Activated naive CD4-positive, alpha-beta T cell treated with anti-CD3 and anti-CD28 coated beads, Interleukin-2, amount 10 ng/mL, durations not matched to agents 7 days and 5 days (primary cell): Measurements from ENCODE around the gene EYA4.

Experiments
- CTCF ChIA-PET: fragments of 350-600 bp; sonication (Branson Sonifier 250); formaldehyde crosslinking; loops from one replicate; lab custom pipeline; 2021; ENCODE audit warnings: antibody characterized with exemption; lab: Charles Lee
- DNase-seq: peaks from one replicate; pipeline ENCODE4 v3.0.0-alpha.2; 2020
- H3K27ac Mint-ChIP-seq: one replicate; pipeline ENCODE4 v1.8.0; 2021; ENCODE audit warnings: mild to moderate bottlenecking, moderate library complexity, mixed read lengths
- H3K27me3 Mint-ChIP-seq: one replicate; pipeline ENCODE4 v1.8.0; 2021; ENCODE audit warnings: mild to moderate bottlenecking, mixed read lengths
- H3K36me3 Mint-ChIP-seq: one replicate; pipeline ENCODE4 v1.8.0; 2021; ENCODE audit warnings: mixed read lengths
- H3K4me1 Mint-ChIP-seq: one replicate; pipeline ENCODE4 v1.8.0; 2021; ENCODE audit warnings: mixed read lengths
- H3K4me3 Mint-ChIP-seq: one replicate; pipeline ENCODE4 v1.8.0; 2021; ENCODE audit warnings: mild to moderate bottlenecking, moderate library complexity, mixed read lengths
- H3K9me3 Mint-ChIP-seq: one replicate; pipeline ENCODE4 v1.8.0; 2021; ENCODE audit warnings: mixed read lengths

Gene EYA4

GRCh38 chr6:133254552-133255228 is 13.5 kb downstream of the EYA4 start:
- H3K27me3 Mint-ChIP-seq: no peaks in the 10 kb centered on the region
- H3K9me3 Mint-ChIP-seq: no peaks in the 10 kb centered on the region
- no peak for DNase-seq
- H3K27ac Mint-ChIP-seq: no peak overlapping the region
- no peaks in the 10 kb centered on the region for H3K36me3 Mint-ChIP-seq
- no peaks in the 10 kb centered on the region for H3K4me1 Mint-ChIP-seq
- H3K4me3 Mint-ChIP-seq: no peak overlapping the region
- CTCF ChIA-PET: no interaction called here

GRCh38 chr6:133257545-133258105 is 16.5 kb downstream of the EYA4 start:
- H3K27me3 Mint-ChIP-seq: no peaks in the 10 kb centered on the region
- no peak overlapping the region for H3K4me3 Mint-ChIP-seq
- CTCF ChIA-PET: no interaction called here
- H3K4me1 Mint-ChIP-seq: no peaks in the 10 kb centered on the region
- no peak for DNase-seq
- no peaks in the 10 kb centered on the region for H3K36me3 Mint-ChIP-seq
- no peaks in the 10 kb centered on the region for H3K9me3 Mint-ChIP-seq
- no peak overlapping the region for H3K27ac Mint-ChIP-seq

- Mint-ChIP-seq H3K9me3 (no peaks in the 10 kb centered on the region), H3K4me1 (no peaks in the 10 kb centered on the region), H3K36me3 (no peaks in the 10 kb centered on the region), H3K27me3 (no peaks in the 10 kb centered on the region), H3K27ac (no peak overlapping the region), H3K4me3 (no peak overlapping the region)
- CTCF ChIA-PET: no interaction called here
- DNase-seq: no peak
These were observed 18.4 kb downstream of the EYA4 start for GRCh38 chr6:133259561-133259960.

GRCh38 chr6:133262804-133263203 is 21.6 kb downstream of the EYA4 start:
- H3K4me1 Mint-ChIP-seq: no peaks in the 10 kb centered on the region
- no peaks in the 10 kb centered on the region for H3K36me3 Mint-ChIP-seq
- no peak for DNase-seq
- CTCF ChIA-PET: no interaction called here
- H3K9me3 Mint-ChIP-seq: no peaks in the 10 kb centered on the region
- H3K27ac Mint-ChIP-seq: no peak overlapping the region
- H3K4me3 Mint-ChIP-seq: no peak overlapping the region
- no peaks in the 10 kb centered on the region for H3K27me3 Mint-ChIP-seq

GRCh38 chr6:133265066-133265465 is 23.9 kb downstream of the EYA4 start:
- Mint-ChIP-seq H3K36me3 (no peaks in the 10 kb centered on the region), H3K27ac (no peak overlapping the region), H3K9me3 (no peaks in the 10 kb centered on the region), H3K4me3 (no peak overlapping the region), H3K4me1 (no peaks in the 10 kb centered on the region), H3K27me3 (no peaks in the 10 kb centered on the region)
- CTCF ChIA-PET: no interaction called here
- no peak for DNase-seq

GRCh38 chr6:133266186-133266585 is 25.0 kb downstream of the EYA4 start:
- CTCF ChIA-PET: no interaction called here
- Mint-ChIP-seq H3K4me3 (no peak overlapping the region), H3K4me1 (no peaks in the 10 kb centered on the region), H3K27ac (no peak overlapping the region), H3K27me3 (no peaks in the 10 kb centered on the region), H3K9me3 (no peaks in the 10 kb centered on the region), H3K36me3 (no peaks in the 10 kb centered on the region)
- DNase-seq: no peak

GRCh38 chr6:133268621-133269020 is 27.5 kb downstream of the EYA4 start:
- Mint-ChIP-seq H3K27ac (no peak overlapping the region), H3K4me1 (no peaks in the 10 kb centered on the region), H3K27me3 (no peaks in the 10 kb centered on the region), H3K4me3 (no peak overlapping the region), H3K9me3 (no peaks in the 10 kb centered on the region), H3K36me3 (no peaks in the 10 kb centered on the region)
- no peak for DNase-seq
- CTCF ChIA-PET: no interaction called here

GRCh38 chr6:133274813-133275212 is 33.7 kb downstream of the EYA4 start:
- H3K27ac Mint-ChIP-seq: no peak overlapping the region

GRCh38 chr6:133275213-133275612 is 34.1 kb downstream of the EYA4 start:
- CTCF ChIA-PET: no interaction called here
- no peak overlapping the region for H3K4me3 Mint-ChIP-seq
- H3K27ac Mint-ChIP-seq: no peak overlapping the region
- H3K27me3 Mint-ChIP-seq: no peaks in the 10 kb centered on the region
- no peaks in the 10 kb centered on the region for H3K36me3 Mint-ChIP-seq
- no peaks in the 10 kb centered on the region for H3K9me3 Mint-ChIP-seq
- no peak for DNase-seq
- H3K4me1 Mint-ChIP-seq: no peaks in the 10 kb centered on the region

More at GRCh38 chr6:133274813-133275212, 33.7 kb downstream of the EYA4 start:
- CTCF ChIA-PET: no interaction called here
- H3K9me3 Mint-ChIP-seq: no peaks in the 10 kb centered on the region
- DNase-seq: no peak
- H3K27me3 Mint-ChIP-seq: no peaks in the 10 kb centered on the region
- H3K4me3 Mint-ChIP-seq: no peak overlapping the region
- no peaks in the 10 kb centered on the region for H3K36me3 Mint-ChIP-seq
- no peaks in the 10 kb centered on the region for H3K4me1 Mint-ChIP-seq

GRCh38 chr6:133277228-133277899 is 36.2 kb downstream of the EYA4 start:
- no peaks in the 10 kb centered on the region for H3K9me3 Mint-ChIP-seq
- H3K27ac Mint-ChIP-seq: no peak overlapping the region
- no peak overlapping the region for H3K4me3 Mint-ChIP-seq
- CTCF ChIA-PET: no interaction called here
- no peak for DNase-seq
- H3K4me1 Mint-ChIP-seq: no peaks in the 10 kb centered on the region
- no peaks in the 10 kb centered on the region for H3K36me3 Mint-ChIP-seq
- H3K27me3 Mint-ChIP-seq: no peaks in the 10 kb centered on the region

- H3K27me3 Mint-ChIP-seq: no peaks in the 10 kb centered on the region
- H3K36me3 Mint-ChIP-seq: no peaks in the 10 kb centered on the region
- no peak overlapping the region for H3K27ac Mint-ChIP-seq
- CTCF ChIA-PET: no interaction called here
- no peak overlapping the region for H3K4me3 Mint-ChIP-seq
- H3K4me1 Mint-ChIP-seq: no peaks in the 10 kb centered on the region
- no peak for DNase-seq
- H3K9me3 Mint-ChIP-seq: no peaks in the 10 kb centered on the region
These were observed 36.9 kb downstream of the EYA4 start for GRCh38 chr6:133277900-133278545.

- Mint-ChIP-seq H3K27ac (no peak overlapping the region), H3K27me3 (no peaks in the 10 kb centered on the region), H3K9me3 (no peaks in the 10 kb centered on the region), H3K4me1 (no peaks in the 10 kb centered on the region), H3K4me3 (no peak overlapping the region), H3K36me3 (no peaks in the 10 kb centered on the region)
- DNase-seq: no peak
- CTCF ChIA-PET: interaction anchor here (1.2 kb wide), 1 partner anchor 8 kb away, joined by 4 read pairs; no protein-coding TSS in a partner anchor
These were observed 45.6 kb downstream of the EYA4 start for GRCh38 chr6:133286765-133287164.

- H3K27me3 Mint-ChIP-seq: no peaks in the 10 kb centered on the region
These were observed 47.5 kb downstream of the EYA4 start for GRCh38 chr6:133288662-133289061.

GRCh38 chr6:133289733-133290306 is 48.7 kb downstream of the EYA4 start:
- Mint-ChIP-seq H3K4me3 (no peak overlapping the region), H3K27me3 (no peaks in the 10 kb centered on the region), H3K27ac (no peak overlapping the region), H3K4me1 (no peaks in the 10 kb centered on the region), H3K36me3 (no peaks in the 10 kb centered on the region), H3K9me3 (no peaks in the 10 kb centered on the region)
- DNase-seq: no peak
- CTCF ChIA-PET: no interaction called here

More at GRCh38 chr6:133288662-133289061, 47.5 kb downstream of the EYA4 start:
- no peaks in the 10 kb centered on the region for H3K36me3 Mint-ChIP-seq
- H3K4me3 Mint-ChIP-seq: no peak overlapping the region
- CTCF ChIA-PET: no interaction called here
- H3K27ac Mint-ChIP-seq: no peak overlapping the region
- no peaks in the 10 kb centered on the region for H3K9me3 Mint-ChIP-seq
- no peaks in the 10 kb centered on the region for H3K4me1 Mint-ChIP-seq
- no peak for DNase-seq
